ENCODE results near the gene MB. TPM values are rescaled to one million over a fixed set of nuclear protein-coding genes. Genes with fewer than 3 reads are reported as not detected.

Gene MB
- total and polyA plus RNA-seq, 2 experiments from 2014 or later, result not detected

- peaks cover 27% of the 10 kb centered on the region for H3K4me1 Mint-ChIP-seq
- ATAC-seq, result no peak
- H3K27me3 ChIP-seq (ENCODE audit: insufficient read depth), result no peaks in the 10 kb centered on the region
Measured at GRCh38 chr22:35641494-35642120, 24.5 kb upstream of the MB start.

More at GRCh38 chr22:35641494-35642120, 24.5 kb upstream of the MB start:
- Histone ChIP-seq H3K9me2 (ENCODE audit: insufficient read depth) (peaks cover 3% of the 10 kb centered on the region; the same call in 1 of the 2 replicates), H3K4me1 (ENCODE audit: insufficient read depth) (no peaks in the 10 kb centered on the region; the same call in 1 of the 2 replicates), H3F3A (replicated peaks; ENCODE audit: low read depth) (no peaks in the 10 kb centered on the region), H3K27ac (ENCODE audit: low read depth) (no peak overlapping the region), H3K4me2 (no peak overlapping the region), H4K20me1 (replicated peaks; ENCODE audit: insufficient read depth) (no peaks in the 10 kb centered on the region), H3K79me2 (replicated peaks; ENCODE audit: insufficient read depth) (no peaks in the 10 kb centered on the region), H3K36me3 (ENCODE audit: insufficient read depth) (no peaks in the 10 kb centered on the region), H2AFZ (no peak overlapping the region), H3K4me3 (no peak overlapping the region)
- peak; percentile 25 for DNase-seq (ENCODE audit: low spot score)
- H3K27ac Mint-ChIP-seq, result no peak overlapping the region
- H3K4me3 Mint-ChIP-seq, result no peak overlapping the region
- H3K9me3 Mint-ChIP-seq, result no peaks in the 10 kb centered on the region; the same call in 2 of the 3 replicates
- TF ChIP-seq ETS1 (IDR thresholded peaks at IDR 0.05) (no peak), ZNF462 (CRISPR knock-in tag; IDR thresholded peaks at IDR 0.05) (no peak), ZNF114 (CRISPR knock-in tag; IDR thresholded peaks at IDR 0.05) (no peak), CREB1 (CRISPR knock-in tag; IDR thresholded peaks at IDR 0.05; ENCODE audit: low read depth) (no peak), CTCF (conservative IDR thresholded peaks at IDR 0.05; ENCODE audit: low read depth in 2 of 2) (no peak)
- peaks cover 6% of the 10 kb centered on the region for H3K27me3 Mint-ChIP-seq (ENCODE audit: insufficient read depth, low read depth, poor library complexity)
- H3K36me3 Mint-ChIP-seq (ENCODE audit: low read depth), result no peaks in the 10 kb centered on the region
